Testis (tissue), 2 donors: ENCODE measurements around the gene REL.

Source experiments
- POLR2A ChIP-seq: fragments of 450-650 bp; IDR thresholded peaks from one replicate; pipeline ENCODE4 v1.6.1; 2017; ENCODE audit warnings: antibody characterized with exemption, mild to moderate bottlenecking, moderate library complexity
- TF ChIP-seq, protein P1 (sequence below), 3 experiments: fragments of 450-650 bp in 2 of 3; fragments of 200-600 bp in 1 of 3; sonication (generic) in 1 of 3; IDR thresholded peaks; one replicate each; pipeline ENCODE4 v1.5.1; 2016 to 2019; ENCODE audit warnings: antibody characterized with exemption in 3 of 3, mild to moderate bottlenecking in 2 of 3, moderate library complexity in 1 of 3

DNA sequence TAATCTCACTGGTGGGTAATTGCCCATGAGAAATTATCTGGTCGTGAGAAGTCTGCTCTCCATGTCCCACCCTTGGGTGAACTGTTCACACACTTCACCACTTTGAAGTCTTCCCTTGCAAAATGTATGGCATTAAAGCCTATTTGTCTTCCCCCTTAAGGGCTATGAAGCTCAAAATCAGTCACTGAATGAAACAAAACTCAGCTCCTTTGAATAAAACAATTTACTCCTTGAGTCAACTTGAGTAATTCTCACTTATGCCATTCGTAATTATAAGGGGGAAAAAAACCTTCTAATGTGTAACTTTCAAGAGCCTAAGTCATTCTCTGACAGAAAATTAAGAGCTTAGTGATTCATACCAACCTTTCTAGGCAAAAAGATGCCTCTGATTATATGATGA is 48.8 kb upstream of the REL start:
- TF ChIP-seq POLR2A, result no peak
- TF ChIP-seq, protein P1, sequence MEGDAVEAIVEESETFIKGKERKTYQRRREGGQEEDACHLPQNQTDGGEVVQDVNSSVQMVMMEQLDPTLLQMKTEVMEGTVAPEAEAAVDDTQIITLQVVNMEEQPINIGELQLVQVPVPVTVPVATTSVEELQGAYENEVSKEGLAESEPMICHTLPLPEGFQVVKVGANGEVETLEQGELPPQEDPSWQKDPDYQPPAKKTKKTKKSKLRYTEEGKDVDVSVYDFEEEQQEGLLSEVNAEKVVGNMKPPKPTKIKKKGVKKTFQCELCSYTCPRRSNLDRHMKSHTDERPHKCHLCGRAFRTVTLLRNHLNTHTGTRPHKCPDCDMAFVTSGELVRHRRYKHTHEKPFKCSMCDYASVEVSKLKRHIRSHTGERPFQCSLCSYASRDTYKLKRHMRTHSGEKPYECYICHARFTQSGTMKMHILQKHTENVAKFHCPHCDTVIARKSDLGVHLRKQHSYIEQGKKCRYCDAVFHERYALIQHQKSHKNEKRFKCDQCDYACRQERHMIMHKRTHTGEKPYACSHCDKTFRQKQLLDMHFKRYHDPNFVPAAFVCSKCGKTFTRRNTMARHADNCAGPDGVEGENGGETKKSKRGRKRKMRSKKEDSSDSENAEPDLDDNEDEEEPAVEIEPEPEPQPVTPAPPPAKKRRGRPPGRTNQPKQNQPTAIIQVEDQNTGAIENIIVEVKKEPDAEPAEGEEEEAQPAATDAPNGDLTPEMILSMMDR (IDR thresholded peaks at IDR 0.05), result no peak
